Left lobe of liver (tissue), 2 donors: ENCODE measurements around the gene TMEM9. TPM values are rescaled to one million over a fixed set of nuclear protein-coding genes. Genes with fewer than 3 reads are reported as not detected.

Source experiments
- ATAC-seq: fragments of 200-7000 bp; cut with Tn5 transposase; one replicate; pipeline ENCODE4 v1.9.1; 2020; ENCODE audit warnings: mild to moderate bottlenecking, moderate library complexity
- DNase-seq: peaks from one replicate; pipeline ENCODE4 v3.0.0-alpha.2; 2020; ENCODE audit warnings: low spot score
- total RNA-seq: library from RNA; stranded (reverse); gene quantifications from one replicate; pipeline ENCODE4 v1.2.1, GENCODE V29; 2021
- donor health status: DM: no; HTN: no; CAD: no; lungs with moderate emphysema.
- donor health status: DM: no; HTN: yes; CAD: no.

Gene TMEM9
- total RNA-seq, 1 donor from 2014 or later = 41.2 TPM

- ATAC-seq = peak; percentile 29
- DNase-seq = no peak
Observed at GRCh38 chr1:201131398-201131797, 22.9 kb downstream of the TMEM9 start.

- DNase-seq (no peak), ATAC-seq (no peak)
Observed at GRCh38 chr1:201128962-201129361, 25.3 kb downstream of the TMEM9 start.

- DNase-seq = no peak
- ATAC-seq = no peak
Observed at GRCh38 chr1:201128476-201128875, 25.8 kb downstream of the TMEM9 start.

- DNase-seq (no peak), ATAC-seq (no peak)
Observed at GRCh38 chr1:201127755-201128455, 26.4 kb downstream of the TMEM9 start.

- DNase-seq (no peak), ATAC-seq (no peak)
Observed at GRCh38 chr1:201126832-201127754, 27.2 kb downstream of the TMEM9 start, which contains the start of gene ASCL5. Gene ASCL5 (minus strand): TSS chr1:201127184. CDS start chr1:201115372, 11,812 bp downstream.

- DNase-seq = no peak
Observed at GRCh38 chr1:201126463-201126831, 27.8 kb downstream of the TMEM9 start.

GRCh38 chr1:201125800-201126199, 28.5 kb downstream of the TMEM9 start:
- DNase-seq = no peak
- no peak for ATAC-seq

More at GRCh38 chr1:201126463-201126831, 27.8 kb downstream of the TMEM9 start:
- ATAC-seq = no peak

- DNase-seq = no peak
- peak; percentile 14 for ATAC-seq
Observed at GRCh38 chr1:201125019-201125418, 29.3 kb downstream of the TMEM9 start.

GRCh38 chr1:201123866-201124265, 30.4 kb downstream of the TMEM9 start:
- ATAC-seq = no peak
- no peak for DNase-seq

GRCh38 chr1:201122321-201122957, 31.8 kb downstream of the TMEM9 start:
- DNase-seq = no peak
- ATAC-seq = no peak

- peak; percentile 29 for ATAC-seq
- DNase-seq = no peak
Observed at GRCh38 chr1:201119206-201120197, 34.8 kb downstream of the TMEM9 start.

GRCh38 chr1:201116091-201116490, 38.2 kb downstream of the TMEM9 start:
- no peak for ATAC-seq
- no peak for DNase-seq

GRCh38 chr1:201115390-201115937, 38.8 kb downstream of the TMEM9 start:
- DNase-seq = no peak
- ATAC-seq = no peak

- DNase-seq (peak; percentile 85), ATAC-seq (peak; percentile 98)
Observed at GRCh38 chr1:201114245-201115131, 39.8 kb downstream of the TMEM9 start.

- ATAC-seq (no peak), DNase-seq (no peak)
Observed at GRCh38 chr1:201113451-201114244, 40.6 kb downstream of the TMEM9 start.

GRCh38 chr1:201112926-201113325, 41.3 kb downstream of the TMEM9 start:
- ATAC-seq = no peak
- no peak for DNase-seq

GRCh38 chr1:201112173-201112731, 42.0 kb downstream of the TMEM9 start, which contains the start of gene CACNA1S:
Gene CACNA1S (minus strand): TSS chr1:201112426. CDS start chr1:201112339, 87 bp downstream.
- no peak for DNase-seq
- ATAC-seq = no peak

GRCh38 chr1:201111672-201112071, 42.6 kb downstream of the TMEM9 start:
- ATAC-seq (no peak), DNase-seq (no peak)
